Neural cell (in vitro differentiated cells): ENCODE results near the gene PGAP1. TPM values are rescaled to one million over a fixed set of nuclear protein-coding genes. Genes with fewer than 3 reads are reported as not detected.
A peak's percentile ranks its signal among the peaks of the same experiment; 100 is the strongest.

Source experiments
- H2AFZ ChIP-seq: fragments of 200-600, 300-800 bp; sonication (generic), shearing (Covaris generic); 2 replicates; pipeline ENCODE4 v1.6.0; 2014; ENCODE audit warnings: low read depth, mild to moderate bottlenecking, antibody characterized with exemption, low read length, moderate library complexity
- H3F3A ChIP-seq: fragments of 200-600 bp; shearing (Covaris generic); 2 replicates; pipeline ENCODE4 v1.6.1; 2016; ENCODE audit warnings: mild to moderate bottlenecking, moderate library complexity, mixed read lengths, antibody characterized with exemption, low read length; ENCODE audit not compliant: insufficient read depth, poor library complexity, severe bottlenecking
- H3K27ac ChIP-seq: fragments of 200-600, 300-800 bp; sonication (generic), shearing (Covaris generic); 2 replicates; pipeline ENCODE4 v1.5.1; 2014; ENCODE audit warnings: mild to moderate bottlenecking, low read length, moderate library complexity
- H3K27me3 ChIP-seq: fragments of 300-800, 200-600 bp; sonication (generic), shearing (Covaris generic); 2 replicates; pipeline ENCODE4 v1.6.0; 2014; ENCODE audit warnings: mild to moderate bottlenecking, low read depth, low read length, moderate library complexity; ENCODE audit not compliant: insufficient read depth
- H3K36me3 ChIP-seq: fragments of 300-800, 200-600 bp; sonication (generic), shearing (Covaris generic); 2 replicates; pipeline ENCODE4 v1.5.1; 2014; ENCODE audit warnings: mild to moderate bottlenecking, antibody characterized with exemption, low read length, moderate library complexity; ENCODE audit not compliant: insufficient read depth
- H3K4me2 ChIP-seq: fragments of 300-800, 200-600 bp; sonication (generic), shearing (Covaris generic); 2 replicates; pipeline ENCODE4 v1.6.0; 2014; ENCODE audit warnings: mild to moderate bottlenecking, low read length
- H3K4me3 ChIP-seq: fragments of 300-800, 200-600 bp; sonication (generic), shearing (Covaris generic); 2 replicates; pipeline ENCODE4 v1.5.1; 2014; ENCODE audit warnings: mild to moderate bottlenecking, low read length, moderate library complexity
- H3K79me2 ChIP-seq: fragments of 200-600 bp; shearing (Covaris generic); replicated peaks from 2 replicates; pipeline ENCODE4 v1.6.0; 2014; ENCODE audit warnings: mild to moderate bottlenecking, low read length, moderate library complexity; ENCODE audit not compliant: insufficient read depth
- H3K9ac ChIP-seq: fragments of 300-800, 200-600 bp; sonication (generic), shearing (Covaris generic); 2 replicates; pipeline ENCODE4 v1.6.1; 2016; ENCODE audit warnings: mild to moderate bottlenecking, low read length, mixed read lengths
- H3K9me2 ChIP-seq: fragments of 200-600 bp; shearing (Covaris generic); 2 replicates; pipeline ENCODE4 v1.6.1; 2016; ENCODE audit warnings: mild to moderate bottlenecking, low read length, mixed read lengths; ENCODE audit not compliant: insufficient read depth
- H3K9me3 ChIP-seq: fragments of 200-600, 300-800 bp; sonication (generic), shearing (Covaris generic); 2 replicates; pipeline ENCODE4 v1.6.1; 2016; ENCODE audit warnings: mild to moderate bottlenecking, mixed run types, low read length, moderate library complexity, mixed read lengths
- H4K20me1 ChIP-seq: fragments of 200-600 bp; shearing (Covaris generic); 2 replicates; pipeline ENCODE4 v1.6.1; 2016; ENCODE audit warnings: mild to moderate bottlenecking, mixed run types; ENCODE audit not compliant: insufficient read depth
- CTCF ChIP-seq: fragments of 450-650 bp; IDR thresholded peaks from 2 replicates; pipeline ENCODE4 v1.5.1; 2014; ENCODE audit warnings: antibody characterized with exemption, mild to moderate bottlenecking, moderate library complexity; ENCODE audit not compliant: poor library complexity, severe bottlenecking
- EP300 ChIP-seq: fragments of 450-650 bp; conservative IDR thresholded peaks from 2 replicates; pipeline ENCODE4 v1.6.1; 2014; ENCODE audit warnings: antibody characterized with exemption, mild to moderate bottlenecking, moderate library complexity; ENCODE audit not compliant: poor library complexity, severe bottlenecking
- EZH2 ChIP-seq: fragments of 200-600, 300-800 bp; shearing (Covaris generic), sonication (generic); IDR thresholded peaks from 2 replicates; pipeline ENCODE4 v1.6.1; 2014; ENCODE audit warnings: antibody characterized with exemption, low read length, borderline replicate concordance, mild to moderate bottlenecking; ENCODE audit not compliant: insufficient read depth, poor library complexity, severe bottlenecking
- MXI1 ChIP-seq: fragments of 450-650 bp; conservative IDR thresholded peaks from 2 replicates; pipeline ENCODE4 v1.6.1; 2014; ENCODE audit warnings: antibody characterized with exemption, mild to moderate bottlenecking; ENCODE audit not compliant: poor library complexity, severe bottlenecking
- POLR2AphosphoS5 ChIP-seq: IDR thresholded peaks from 2 replicates; pipeline ENCODE4 v1.6.1; 2012
- RAD21 ChIP-seq: fragments of 450-650 bp; conservative IDR thresholded peaks from 2 replicates; pipeline ENCODE4 v1.6.1; 2014; ENCODE audit warnings: antibody characterized with exemption, mild to moderate bottlenecking, moderate library complexity
- REST ChIP-seq: IDR thresholded peaks from 2 replicates; pipeline ENCODE4 v1.6.1; 2012; ENCODE audit warnings: borderline replicate concordance
- SMC3 ChIP-seq: fragments of 450-650 bp; conservative IDR thresholded peaks from 2 replicates; pipeline ENCODE4 v1.6.1; 2014; ENCODE audit warnings: antibody characterized with exemption, mild to moderate bottlenecking, moderate library complexity; ENCODE audit not compliant: poor library complexity
- TAF1 ChIP-seq: IDR thresholded peaks from 2 replicates; pipeline ENCODE4 v1.6.1; 2012; ENCODE audit warnings: low read depth
- polyA plus RNA-seq: library from polyadenylated mRNA; depleted of rRNA; stranded (reverse); fragments of >200 nt; gene quantifications from 2 replicates; pipeline ENCODE4 v1.2.3, GENCODE V29; 2014

Gene PGAP1
- polyA plus RNA-seq, 1 donor from 2014 or later = 63.3 TPM

- no peaks in the 10 kb centered on the region for H3K36me3 ChIP-seq
- H3K9me2 ChIP-seq = no peaks in the 10 kb centered on the region
- no peaks in the 10 kb centered on the region for H4K20me1 ChIP-seq
- no peak overlapping the region for H3K9ac ChIP-seq
- H3K4me2 ChIP-seq = no peak overlapping the region
- no peak overlapping the region for H3K27ac ChIP-seq
- no peak for TF ChIP-seq SMC3
- TF ChIP-seq TAF1 = no peak
- H3K79me2 ChIP-seq = no peaks in the 10 kb centered on the region
- H3K27me3 ChIP-seq = no peaks in the 10 kb centered on the region
- H3F3A ChIP-seq = no peaks in the 10 kb centered on the region
- no peak overlapping the region for H2AFZ ChIP-seq
- no peak overlapping the region for H3K4me3 ChIP-seq
- no peaks in the 10 kb centered on the region for H3K9me3 ChIP-seq
Observed at GRCh38 chr2:196957442-196957841, 30.9 kb upstream of the PGAP1 start.

DNA sequence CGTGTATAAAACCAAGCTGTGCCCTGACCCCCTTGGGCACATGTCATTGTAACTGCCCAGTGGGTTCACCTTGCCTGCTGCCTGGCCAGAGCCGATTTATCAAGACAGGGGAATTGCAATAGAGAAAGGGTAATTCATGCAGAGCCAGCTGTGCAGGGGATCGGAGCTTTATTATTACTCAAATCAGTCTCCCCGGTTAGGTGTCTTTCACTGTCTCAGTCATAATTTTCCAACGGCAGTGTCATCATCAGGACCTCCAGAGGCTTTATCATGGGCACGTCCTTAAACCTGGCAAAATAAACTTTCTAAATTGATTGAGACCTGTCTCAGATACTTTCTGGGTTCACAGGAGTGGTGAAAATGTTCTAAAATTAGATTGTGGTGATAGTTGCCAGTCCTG, 29.6 kb upstream of the PGAP1 start:
- Histone ChIP-seq H2AFZ (peak overlapping the region; percentile 12), H3K27me3 (no peaks in the 10 kb centered on the region), H3K9me2 (no peaks in the 10 kb centered on the region), H4K20me1 (no peaks in the 10 kb centered on the region), H3K36me3 (no peaks in the 10 kb centered on the region), H3K9ac (no peak overlapping the region), H3K4me2 (no peak overlapping the region), H3K79me2 (no peaks in the 10 kb centered on the region), H3K9me3 (no peaks in the 10 kb centered on the region), H3K27ac (peak overlapping the region; percentile 35), H3F3A (no peaks in the 10 kb centered on the region), H3K4me3 (no peak overlapping the region)
- no peak for TF ChIP-seq TAF1
- no peak for TF ChIP-seq EP300
- no peak for TF ChIP-seq SMC3
- no peak for TF ChIP-seq MXI1
- TF ChIP-seq REST = no peak
- no peak for TF ChIP-seq EZH2
- no peak for TF ChIP-seq RAD21
- TF ChIP-seq CTCF = no peak
- TF ChIP-seq POLR2AphosphoS5 = no peak

DNA sequence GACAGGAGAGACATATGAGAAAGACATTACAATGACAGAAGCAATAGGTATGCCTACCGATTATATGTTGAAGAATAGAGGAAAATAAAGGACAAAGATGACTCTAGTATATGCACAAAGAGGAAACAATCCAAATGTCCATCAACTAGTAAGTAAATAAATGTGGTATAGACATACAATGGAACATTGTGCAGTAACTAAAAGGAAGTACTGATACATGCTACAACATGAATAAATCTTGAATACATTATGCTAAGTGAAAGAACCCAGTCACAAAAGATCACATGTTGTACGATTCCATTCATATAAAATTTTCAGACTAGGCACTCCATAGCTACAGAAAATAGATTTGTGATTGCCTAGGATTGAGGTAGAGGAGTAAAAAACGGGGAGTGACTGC, 28.5 kb upstream of the PGAP1 start:
- Histone ChIP-seq H2AFZ (no peak overlapping the region), H3K9ac (no peak overlapping the region), H3F3A (no peaks in the 10 kb centered on the region), H3K27ac (peak overlapping the region; percentile 35), H3K27me3 (no peaks in the 10 kb centered on the region), H3K36me3 (no peaks in the 10 kb centered on the region), H3K9me3 (no peaks in the 10 kb centered on the region), H3K4me2 (no peak overlapping the region), H3K9me2 (no peaks in the 10 kb centered on the region), H4K20me1 (no peaks in the 10 kb centered on the region), H3K79me2 (no peaks in the 10 kb centered on the region), H3K4me3 (no peak overlapping the region)
- TF ChIP-seq MXI1 (no peak), RAD21 (no peak), EZH2 (no peak), TAF1 (no peak), EP300 (no peak), REST (no peak), POLR2AphosphoS5 (no peak), SMC3 (no peak)
